K562 (cell line): ENCODE data around the gene HSPB7. TPM values are rescaled to one million over a fixed set of nuclear protein-coding genes. Genes with fewer than 3 reads are reported as not detected.
A peak's percentile ranks its signal among the peaks of the same experiment; 100 is the strongest.

Source experiments
- ARID1B ChIP-seq: fragments of 450-650 bp; IDR thresholded peaks from 2 replicates; pipeline ENCODE4 v1.6.1; 2016; ENCODE audit warnings: antibody characterized with exemption, mild to moderate bottlenecking, inconsistent platforms
- ARNT ChIP-seq, 2 experiments: fragments of 450-650 bp; IDR thresholded peaks; 2 replicates each; pipeline ENCODE4 v1.6.1; 2016; ENCODE audit warnings: mild to moderate bottlenecking in 1 of 2
- CBFA2T3 ChIP-seq: fragments of 450-650 bp; IDR thresholded peaks from 2 replicates; pipeline ENCODE4 v1.6.1; 2017
- CEBPB ChIP-seq: fragments of 450-650 bp; IDR thresholded peaks from 2 replicates; pipeline ENCODE4 v1.6.1; 2016; ENCODE audit warnings: missing genetic modification characterization, missing compliant biosample characterization
- DMBX1 ChIP-seq: fragments of 250-450 bp; sonication (Bioruptor Pico); IDR thresholded peaks from 2 replicates; pipeline ENCODE4 v1.8.0; 2022; ENCODE audit warnings: inconsistent platforms, mild to moderate bottlenecking, moderate library complexity, borderline replicate concordance
- EHMT2 ChIP-seq: fragments of 450-650 bp; IDR thresholded peaks from 2 replicates; pipeline ENCODE4 v1.6.1; 2018; ENCODE audit warnings: antibody characterized with exemption
- ELK1 ChIP-seq: sonication (generic); formaldehyde crosslinking; IDR thresholded peaks from 2 replicates; pipeline ENCODE4 v1.8.1; 2022; ENCODE audit warnings: missing genetic modification reagents
- FOSL1 ChIP-seq: fragments of 200-800 bp; sonication (Bioruptor generic); conservative IDR thresholded peaks from 2 replicates; pipeline ENCODE4 v1.6.1; 2016; ENCODE audit warnings: missing genetic modification characterization, missing compliant biosample characterization
- GABPB2 ChIP-seq: fragments of 250-450 bp; sonication (Bioruptor Pico); conservative IDR thresholded peaks from 2 replicates; pipeline ENCODE4 v1.5.1; 2021; ENCODE audit warnings: mild to moderate bottlenecking
- GTF2A2 ChIP-seq: IDR thresholded peaks from 2 replicates; pipeline ENCODE4 v1.6.1; 2016; ENCODE audit warnings: mild to moderate bottlenecking, missing genetic modification characterization, missing compliant biosample characterization
- HDAC2 ChIP-seq: fragments of 450-650 bp; IDR thresholded peaks from 2 replicates; pipeline ENCODE4 v1.6.1; 2016; ENCODE audit warnings: mild to moderate bottlenecking
- HNRNPL ChIP-seq: fragments of 200-400 bp; formaldehyde crosslinking; IDR thresholded peaks from 2 replicates; pipeline ENCODE4 v1.6.1; 2017; ENCODE audit warnings: low read depth, mild to moderate bottlenecking, low read length
- LCOR ChIP-seq: sonication (generic); formaldehyde crosslinking; IDR thresholded peaks from 2 replicates; pipeline ENCODE4 v1.8.0; 2022; ENCODE audit warnings: mild to moderate bottlenecking, missing genetic modification reagents
- MTA2 ChIP-seq: fragments of 450-650 bp; IDR thresholded peaks from 2 replicates; pipeline ENCODE4 v1.6.1; 2016; ENCODE audit warnings: low read depth
- NCOA6 ChIP-seq: fragments of 450-650 bp; IDR thresholded peaks from 2 replicates; pipeline ENCODE4 v1.6.1; 2017; ENCODE audit warnings: mild to moderate bottlenecking
- NRF1 ChIP-seq, 2 experiments: fragments of 450-650 bp; IDR thresholded peaks in 1 of 2; conservative IDR thresholded peaks in 1 of 2; 2 replicates each; pipeline ENCODE4 v1.6.1; 2014; ENCODE audit warnings: mild to moderate bottlenecking in 2 of 2
- POLR2H ChIP-seq: IDR thresholded peaks from 2 replicates; pipeline ENCODE4 v1.6.1; 2016; ENCODE audit warnings: missing genetic modification characterization, low read depth, mild to moderate bottlenecking, control low read depth, missing compliant biosample characterization, moderate library complexity
- PTBP1 ChIP-seq: fragments of 200-400 bp; formaldehyde crosslinking; IDR thresholded peaks from 2 replicates; pipeline ENCODE4 v1.6.1; 2017; ENCODE audit warnings: low read depth, low read length
- RHOXF2B ChIP-seq: fragments of 250-450 bp; sonication (Bioruptor Pico); conservative IDR thresholded peaks from 2 replicates; pipeline ENCODE4 v1.5.1; 2021
- SAP30 ChIP-seq: fragments of 200-600 bp; sonication (generic); IDR thresholded peaks from 2 replicates; pipeline ENCODE4 v1.6.1; 2012; ENCODE audit warnings: borderline replicate concordance, low read depth, mild to moderate bottlenecking, moderate library complexity, low read length, control low read depth, inconsistent platforms; ENCODE audit not compliant: insufficient read depth, poor library complexity, severe bottlenecking
- SIN3A ChIP-seq, 2 experiments: fragments of 150-350 bp in 1 of 2; IDR thresholded peaks; 2 replicates each; pipeline ENCODE4 v1.6.1; 2011 to 2016; ENCODE audit warnings: borderline replicate concordance in 2 of 2, low read depth in 2 of 2, low read length in 2 of 2, mild to moderate bottlenecking in 2 of 2, moderate library complexity in 2 of 2; ENCODE audit not compliant: control insufficient read depth in 1 of 2
- TBP ChIP-seq: optimal IDR thresholded peaks from 2 replicates; pipeline ENCODE3; 2011; ENCODE audit warnings: low read depth, low read length, improper control_type of control experiment
- TCF7 ChIP-seq: sonication (generic); IDR thresholded peaks from 2 replicates; pipeline ENCODE4 v1.6.1; 2016; ENCODE audit warnings: antibody characterized with exemption, borderline replicate concordance
- ZBTB9 ChIP-seq: fragments of 450-650 bp; formaldehyde crosslinking; IDR thresholded peaks from 2 replicates; pipeline ENCODE4 v1.4.0; 2020; ENCODE audit warnings: mild to moderate bottlenecking, moderate library complexity
- ZNF445 ChIP-seq: fragments of 250-450 bp; sonication (Bioruptor Pico); IDR thresholded peaks from 2 replicates; pipeline ENCODE4 v1.4.0; 2020; ENCODE audit warnings: low read depth, mild to moderate bottlenecking, moderate library complexity
- ZNF785 ChIP-seq: fragments of 250-450 bp; sonication (Bioruptor Pico); IDR thresholded peaks from 2 replicates; pipeline ENCODE4 v1.4.0; 2020; ENCODE audit warnings: mild to moderate bottlenecking
- ZNF830 ChIP-seq: fragments of 250-450 bp; sonication (Bioruptor Pico); IDR thresholded peaks from 2 replicates; pipeline ENCODE4 v1.5.0; 2021; ENCODE audit warnings: mild to moderate bottlenecking
- polyA plus RNA-seq, 8 experiments: library from polyadenylated mRNA; depleted of rRNA in 4 of 8; stranded (reverse) in 5 of 8; unstranded in 3 of 8; fragments of >200 nt; fragmentation: Nextera tagmentation in 2 of 8; fragmentation: Illumina TruSeq in 1 of 8; extraction: Ambion mirVana in 2 of 8; extraction: Trizol in 1 of 8; gene quantifications; 2 replicates each; pipeline versions ENCODE4 v1.2.1 to v1.2.3, GENCODE V29; 2011 to 2014; ENCODE audit warnings: inconsistent platforms in 1 of 8, missing spikeins in 1 of 8
- total RNA-seq, 7 experiments: library from RNA; depleted of rRNA in 6 of 7; stranded (reverse); fragments of >200 nt in 6 of 7; fragmentation: Illumina TruSeq in 2 of 7; extraction: Trizol in 2 of 7; gene quantifications; 2 replicates each; pipeline versions ENCODE4 v1.2.1 to v1.2.3, GENCODE V29; 2011 to 2021; ENCODE audit warnings: low replicate concordance in 1 of 7
- TF ChIP-seq, protein P1 (sequence below): fragments of 450-650 bp; formaldehyde crosslinking; IDR thresholded peaks from 2 replicates; pipeline ENCODE4 v1.4.0; 2022; ENCODE audit warnings: mild to moderate bottlenecking, moderate library complexity

The HSPB7 gene
- total and polyA plus RNA-seq, 9 of the 15 experiments (the other 6 are each of a cell fraction or from before 2014, with no cell fraction given), result 0.05 to 0.19 (median 0.07) TPM; not detected in 6

GRCh38 chr1:15975805-15976680 is 41.8 kb downstream of the HSPB7 start, which contains the start of gene ZBTB17 (continued):
- TF ChIP-seq ZNF785 (no peak), ZNF830 (no peak), SIN3A (IDR thresholded peaks at IDR 0.05; ENCODE audit: borderline replicate concordance in 2 of 2, control insufficient read depth in 1 of 2, low read depth in 2 of 2, low read length in 2 of 2) (peak; percentile 77 to 98; a peak in 3 of 4 replicates), FOSL1 (tag) (peak; percentile 35), CBFA2T3 (no peak), LCOR (CRISPR knock-in tag) (peak; percentile 87), EHMT2 (no peak), GABPB2 (no peak), POLR2H (tag) (no peak), TBP (peak; percentile 59), DMBX1 (no peak), TCF7 (no peak), ARNT (IDR thresholded peaks at IDR 0.05) (peak in 1 of 2 experiments; percentile 69; a peak in 2 of 4 replicates), ZNF445 (CRISPR knock-in tag) (no peak), MTA2 (no peak), NRF1 (conservative IDR thresholded peaks at IDR 0.05 in 1 of 2, IDR thresholded peaks at IDR 0.05 in 1 of 2) (peak; percentile 100), RHOXF2B (no peak), PTBP1 (no peak), HNRNPL (0 out of 2 replicates have a peak, but pooled peaks have one; percentile 38), ELK1 (CRISPR knock-in tag) (no peak), ARID1B (no peak), SAP30 (peak; percentile 88), HDAC2 (peak; percentile 61; the same call in 1 of the 2 replicates), ZBTB9 (CRISPR knock-in tag) (peak; percentile 46; the same call in 1 of the 2 replicates), GTF2A2 (no peak), NCOA6 (no peak), CEBPB (tag) (no peak)
- TF ChIP-seq, protein P1, sequence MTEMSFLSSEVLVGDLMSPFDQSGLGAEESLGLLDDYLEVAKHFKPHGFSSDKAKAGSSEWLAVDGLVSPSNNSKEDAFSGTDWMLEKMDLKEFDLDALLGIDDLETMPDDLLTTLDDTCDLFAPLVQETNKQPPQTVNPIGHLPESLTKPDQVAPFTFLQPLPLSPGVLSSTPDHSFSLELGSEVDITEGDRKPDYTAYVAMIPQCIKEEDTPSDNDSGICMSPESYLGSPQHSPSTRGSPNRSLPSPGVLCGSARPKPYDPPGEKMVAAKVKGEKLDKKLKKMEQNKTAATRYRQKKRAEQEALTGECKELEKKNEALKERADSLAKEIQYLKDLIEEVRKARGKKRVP (CRISPR knock-in tag), result no peak
